Nephron progenitor cell (in vitro differentiated cells): ENCODE results near the gene AKAP7.

ENCODE experiments used
- DNase-seq: peaks from one replicate; pipeline ENCODE4 v3.0.0; 2021
- H3K27ac Mint-ChIP-seq: 2 replicates; pipeline ENCODE4 v1.8.0; 2021; ENCODE audit warnings: mild to moderate bottlenecking, moderate library complexity, mixed read lengths
- H3K27me3 Mint-ChIP-seq: 2 replicates; pipeline ENCODE4 v1.8.0; 2021; ENCODE audit warnings: mild to moderate bottlenecking, low read depth, mixed read lengths; ENCODE audit not compliant: poor library complexity
- H3K36me3 Mint-ChIP-seq: 2 replicates; pipeline ENCODE4 v1.8.0; 2021; ENCODE audit warnings: low read depth, mixed read lengths
- H3K4me1 Mint-ChIP-seq: 2 replicates; pipeline ENCODE4 v1.8.0; 2021; ENCODE audit warnings: mixed read lengths
- H3K4me3 Mint-ChIP-seq: 2 replicates; pipeline ENCODE4 v1.8.0; 2021; ENCODE audit warnings: mild to moderate bottlenecking, moderate library complexity, mixed read lengths
- H3K9me3 Mint-ChIP-seq: 2 replicates; pipeline ENCODE4 v1.8.0; 2021; ENCODE audit warnings: mild to moderate bottlenecking, moderate library complexity, mixed read lengths
- CTCF ChIP-seq: fragments of 200-600 bp; sonication (generic); IDR thresholded peaks from 2 replicates; pipeline ENCODE4 v1.5.0; 2021; ENCODE audit warnings: antibody characterized with exemption

AKAP7 gene

GRCh38 chr6:131212024-131212423, 76.8 kb downstream of the AKAP7 start:
- no peak for DNase-seq
- H3K27ac Mint-ChIP-seq: no peak overlapping the region
- H3K4me1 Mint-ChIP-seq: peaks cover 5% of the 10 kb centered on the region

GRCh38 chr6:131212913-131213312, 77.6 kb downstream of the AKAP7 start:
- Mint-ChIP-seq H3K36me3 (peaks cover 5% of the 10 kb centered on the region), H3K9me3 (no peaks in the 10 kb centered on the region), H3K27me3 (no peaks in the 10 kb centered on the region), H3K27ac (no peak overlapping the region), H3K4me1 (peaks cover 5% of the 10 kb centered on the region), H3K4me3 (no peak overlapping the region)
- no peak for TF ChIP-seq CTCF
- no peak for DNase-seq

More at GRCh38 chr6:131212024-131212423, 76.8 kb downstream of the AKAP7 start:
- peaks cover 5% of the 10 kb centered on the region for H3K36me3 Mint-ChIP-seq
- no peaks in the 10 kb centered on the region for H3K9me3 Mint-ChIP-seq
- H3K4me3 Mint-ChIP-seq: no peak overlapping the region
- H3K27me3 Mint-ChIP-seq: no peaks in the 10 kb centered on the region
- no peak for TF ChIP-seq CTCF

- Mint-ChIP-seq H3K4me1 (peaks cover 5% of the 10 kb centered on the region), H3K9me3 (no peaks in the 10 kb centered on the region), H3K4me3 (no peak overlapping the region)
These were observed 78.3 kb downstream of the AKAP7 start for GRCh38 chr6:131213501-131213990.

GRCh38 chr6:131215219-131215618, 80.0 kb downstream of the AKAP7 start:
- no peaks in the 10 kb centered on the region for H3K27me3 Mint-ChIP-seq
- peaks cover 5% of the 10 kb centered on the region for H3K36me3 Mint-ChIP-seq
- H3K4me3 Mint-ChIP-seq: no peak overlapping the region
- no peak overlapping the region for H3K27ac Mint-ChIP-seq
- no peak for DNase-seq
- TF ChIP-seq CTCF: no peak
- no peaks in the 10 kb centered on the region for H3K9me3 Mint-ChIP-seq
- H3K4me1 Mint-ChIP-seq: peaks cover 5% of the 10 kb centered on the region

More at GRCh38 chr6:131213501-131213990, 78.3 kb downstream of the AKAP7 start:
- TF ChIP-seq CTCF: no peak
- peaks cover 5% of the 10 kb centered on the region for H3K36me3 Mint-ChIP-seq
- DNase-seq: no peak
- H3K27me3 Mint-ChIP-seq: no peaks in the 10 kb centered on the region
- no peak overlapping the region for H3K27ac Mint-ChIP-seq

- H3K4me1 Mint-ChIP-seq: peaks cover 5% of the 10 kb centered on the region
- TF ChIP-seq CTCF: no peak
- H3K27ac Mint-ChIP-seq: no peak overlapping the region
- no peak overlapping the region for H3K4me3 Mint-ChIP-seq
- H3K27me3 Mint-ChIP-seq: no peaks in the 10 kb centered on the region
- H3K36me3 Mint-ChIP-seq: peaks cover 5% of the 10 kb centered on the region
- H3K9me3 Mint-ChIP-seq: no peaks in the 10 kb centered on the region
- no peak for DNase-seq
These were observed 81.0 kb downstream of the AKAP7 start for GRCh38 chr6:131216246-131216645.

GRCh38 chr6:131222773-131223172, 87.5 kb downstream of the AKAP7 start:
- Mint-ChIP-seq H3K27me3 (no peaks in the 10 kb centered on the region), H3K27ac (no peak overlapping the region), H3K4me3 (no peak overlapping the region), H3K9me3 (no peaks in the 10 kb centered on the region), H3K4me1 (no peaks in the 10 kb centered on the region), H3K36me3 (peaks cover 14% of the 10 kb centered on the region)
- TF ChIP-seq CTCF: no peak
- no peak for DNase-seq
